GM18951 (cell line): ENCODE results near the gene PHACTR4.

Experiments used
- POLR2A ChIP-seq: IDR thresholded peaks from 4 replicates; pipeline ENCODE4 v1.6.1; 2011; ENCODE audit warnings: mild to moderate bottlenecking; ENCODE audit not compliant: insufficient read length, insufficient read depth; ENCODE audit errors: extremely low read depth
- in situ Hi-C: fragments of 300-500 bp; cut with MboI; formaldehyde crosslinking; loops from one replicate; pipeline ENCODE4 v1.12.0; 2022; ENCODE audit warnings: low sequenced_read_pairs, mixed read lengths, inconsistent platforms; ENCODE audit not compliant: unreplicated experiment

The PHACTR4 gene

DNA sequence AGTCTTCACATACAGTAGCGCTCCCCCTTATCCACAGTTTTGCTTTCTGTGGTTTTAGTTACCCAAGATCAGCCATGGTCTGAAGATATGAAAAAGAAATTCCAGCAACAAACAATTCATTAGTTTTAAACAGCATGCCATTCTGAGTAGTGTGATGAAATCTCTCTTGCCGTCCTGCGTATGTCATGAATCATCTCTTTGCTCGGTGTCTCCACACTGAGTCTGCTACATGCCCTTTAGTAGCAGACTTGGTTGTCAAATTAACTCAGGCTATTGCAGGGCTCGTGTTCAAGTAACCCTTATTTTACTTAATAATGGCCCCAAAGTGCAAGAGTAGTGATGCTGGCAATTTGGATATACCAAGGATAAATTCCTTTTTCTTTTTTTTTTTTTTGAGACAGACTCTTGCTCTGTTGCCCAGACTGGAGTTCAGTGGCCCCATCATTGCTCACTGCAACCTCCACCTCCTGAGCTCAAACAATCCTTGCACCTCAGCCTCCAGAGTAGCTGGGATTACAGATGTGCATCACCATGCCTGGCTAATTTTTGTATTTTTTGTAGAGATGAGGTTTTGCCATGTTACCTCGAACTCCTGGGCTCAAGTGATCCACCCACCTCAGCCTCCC lies 22.6 kb downstream of the PHACTR4 start:
- TF ChIP-seq POLR2A: no peak
- in situ Hi-C loops: no loop called here

- TF ChIP-seq POLR2A: no peak
- in situ Hi-C loops: no loop called here
These were observed 24.6 kb downstream of the PHACTR4 start for GRCh38 chr1:28394136-28394535.

DNA sequence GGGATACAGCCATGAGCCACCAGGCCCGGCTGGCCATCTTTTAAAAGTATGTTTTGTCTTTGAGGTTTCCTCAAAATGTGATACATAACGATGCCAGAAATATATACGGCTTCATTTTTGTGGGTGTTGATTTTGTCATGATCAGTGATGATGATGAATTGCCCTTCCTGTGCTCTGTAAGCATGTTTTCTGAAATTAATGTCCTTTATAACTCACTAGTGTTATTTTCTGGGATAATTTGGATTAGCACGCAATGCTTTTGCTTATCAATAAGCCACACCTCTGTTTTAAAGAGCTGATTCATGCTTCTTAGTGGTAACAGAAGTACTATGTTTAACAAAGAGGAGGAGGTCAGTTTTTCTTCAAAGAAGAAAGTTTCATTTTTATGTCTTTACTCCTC lies 25.6 kb downstream of the PHACTR4 start:
- TF ChIP-seq POLR2A: no peak
- in situ Hi-C loops: no loop called here

DNA sequence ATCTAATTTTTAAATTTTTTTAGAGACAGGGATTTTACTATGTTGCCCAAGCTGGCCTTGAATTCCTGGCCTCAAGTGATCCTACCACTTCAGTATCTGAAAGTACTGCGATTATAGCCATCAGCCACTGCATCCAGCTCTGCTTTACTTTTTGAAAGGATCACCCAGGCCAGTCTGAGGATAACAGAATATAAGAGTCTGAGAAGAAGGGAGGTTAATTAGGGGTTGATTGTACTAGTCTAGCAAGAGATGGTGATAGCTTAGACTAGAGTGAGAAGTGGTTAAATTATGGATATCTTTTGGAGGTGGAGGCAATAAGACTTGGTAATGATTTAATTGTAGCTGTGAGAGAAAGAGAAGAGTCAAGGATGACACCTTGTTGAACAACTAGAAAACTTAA lies 32.2 kb downstream of the PHACTR4 start:
- no peak for TF ChIP-seq POLR2A

DNA sequence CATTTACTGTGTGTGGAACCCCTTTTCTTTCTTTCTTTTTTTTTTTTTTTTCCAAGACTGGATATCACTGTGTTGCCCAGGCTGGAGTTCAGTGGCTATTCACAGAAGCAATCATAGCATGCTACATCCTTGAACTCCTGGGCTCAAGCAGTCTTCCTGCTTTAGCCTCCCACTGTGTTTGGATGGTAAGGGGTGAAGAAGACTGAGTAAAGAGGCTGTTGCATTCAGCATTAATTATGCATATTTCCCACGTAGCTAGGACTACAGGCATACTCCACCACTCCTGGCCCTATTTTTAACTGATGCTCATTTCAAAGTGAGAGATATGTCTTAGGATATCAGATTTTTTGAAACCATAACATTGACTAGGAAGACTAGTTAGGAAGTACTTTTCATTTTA lies 39.5 kb downstream of the PHACTR4 start:
- TF ChIP-seq POLR2A: no peak

More for the DNA sequence above, 32.2 kb downstream of the PHACTR4 start:
- in situ Hi-C loops: loop anchor here (25.0 kb wide), 1 partner anchor 211 kb away; no protein-coding TSS in a partner anchor

DNA sequence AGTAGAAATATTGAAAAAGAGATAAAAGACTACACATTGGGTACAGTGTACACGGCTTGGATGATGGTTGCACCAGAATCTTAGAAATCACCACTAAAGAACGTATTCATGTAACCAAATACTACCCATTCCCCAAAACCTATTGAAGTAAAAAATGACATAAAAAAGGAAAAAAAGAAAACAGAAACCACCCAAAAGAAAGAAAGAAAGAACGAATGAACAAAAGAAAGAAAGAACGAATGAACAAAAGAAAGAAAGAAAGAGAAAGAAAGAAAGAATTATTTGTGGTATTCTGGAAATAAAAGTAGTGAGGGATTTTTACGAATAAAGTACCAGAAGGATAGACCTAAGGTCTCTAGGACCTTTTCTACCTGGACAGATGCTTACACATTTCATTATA lies 42.1 kb downstream of the PHACTR4 start:
- TF ChIP-seq POLR2A: no peak

More for the DNA sequence above, 39.5 kb downstream of the PHACTR4 start:
- in situ Hi-C loops: loop anchor here (25.0 kb wide), 1 partner anchor 203 kb away; no protein-coding TSS in a partner anchor

GRCh38 chr1:28412731-28413130 lies 43.2 kb downstream of the PHACTR4 start:
- TF ChIP-seq POLR2A: no peak
- in situ Hi-C loops: loop anchor here (25.0 kb wide), 1 partner anchor 200 kb away; no protein-coding TSS in a partner anchor

More for the DNA sequence above, 42.1 kb downstream of the PHACTR4 start:
- in situ Hi-C loops: loop anchor here (25.0 kb wide), 1 partner anchor 201 kb away; no protein-coding TSS in a partner anchor

DNA sequence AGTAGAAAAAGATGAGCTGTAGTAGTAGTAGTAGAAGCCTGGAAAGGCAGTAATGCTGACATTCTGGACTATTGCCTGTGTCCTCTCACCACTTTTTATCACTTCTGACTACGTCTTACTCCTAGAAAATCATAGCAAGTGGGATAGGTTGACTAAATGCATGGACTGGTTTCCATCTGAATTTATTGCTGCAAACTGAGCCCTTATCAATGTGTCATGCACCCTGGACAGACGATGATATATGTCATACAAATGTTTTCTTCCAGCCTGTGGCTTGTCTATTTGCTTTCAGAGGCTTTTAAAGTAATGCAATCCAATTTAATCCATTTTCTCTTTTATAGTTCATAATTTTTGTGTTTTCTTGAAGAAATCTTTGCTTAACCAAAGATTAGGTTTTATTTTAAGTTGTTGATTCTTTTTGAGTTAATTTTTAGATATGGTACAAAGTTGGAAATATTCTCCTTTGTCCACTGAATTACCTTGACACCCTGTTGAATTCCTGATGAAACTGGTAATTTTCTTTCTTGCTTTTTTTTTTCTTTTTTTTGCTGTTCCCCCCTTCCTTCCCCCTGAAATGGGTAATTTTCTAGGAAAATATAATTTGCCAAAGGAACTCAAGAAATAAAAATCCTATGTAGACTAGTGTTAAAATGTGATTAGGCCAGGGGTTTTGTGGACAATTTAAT lies 47.1 kb downstream of the PHACTR4 start:
- in situ Hi-C loops: loop anchor here (25.0 kb wide), 1 partner anchor 196 kb away; no protein-coding TSS in a partner anchor
- TF ChIP-seq POLR2A: no peak

- TF ChIP-seq POLR2A: no peak
- in situ Hi-C loops: loop anchor here (25.0 kb wide), 1 partner anchor 195 kb away; no protein-coding TSS in a partner anchor
These were observed 47.9 kb downstream of the PHACTR4 start for GRCh38 chr1:28417441-28417922.

GRCh38 chr1:28417926-28418637 lies 48.5 kb downstream of the PHACTR4 start:
- TF ChIP-seq POLR2A: no peak
- in situ Hi-C loops: loop anchor here (25.0 kb wide), 1 partner anchor 194 kb away; no protein-coding TSS in a partner anchor

DNA sequence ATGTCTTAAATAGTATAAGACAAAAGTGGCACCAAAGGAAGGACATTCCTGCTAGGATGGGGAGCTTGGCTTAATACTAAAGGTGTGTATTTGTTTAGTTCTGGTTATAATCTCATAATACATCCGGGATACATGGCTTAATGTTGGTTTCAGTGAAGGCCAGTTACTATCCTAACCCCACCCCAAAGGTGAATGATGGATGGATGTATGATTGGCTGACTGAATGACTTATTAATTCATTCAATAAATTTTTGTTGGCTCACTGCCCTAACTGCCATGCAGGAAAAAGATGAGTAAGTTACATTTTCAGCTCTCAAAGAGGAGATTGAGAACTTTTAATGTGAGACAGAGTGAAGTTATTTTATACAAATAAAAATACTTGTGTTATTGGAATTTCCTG lies 52.2 kb downstream of the PHACTR4 start:
- TF ChIP-seq POLR2A: no peak
- in situ Hi-C loops: loop anchor here (25.0 kb wide), 1 partner anchor 191 kb away; no protein-coding TSS in a partner anchor

GRCh38 chr1:28426831-28427230 lies 57.3 kb downstream of the PHACTR4 start:
- in situ Hi-C loops: no loop called here
- no peak for TF ChIP-seq POLR2A

- TF ChIP-seq POLR2A: no peak
- in situ Hi-C loops: no loop called here
These were observed 58.5 kb downstream of the PHACTR4 start for GRCh38 chr1:28428012-28428411.
